Heart left ventricle (tissue), 16 donors: Measurements from ENCODE around the gene MRC2. TPM values are rescaled to one million over a fixed set of nuclear protein-coding genes. Genes with fewer than 3 reads are reported as not detected.
"Not testable (repeated sequence)": the region's sequence is repeated elsewhere in the genome, so short reads cannot be mapped to it uniquely, and the experiment has no call there.

ENCODE experiments used
- ATAC-seq, 4 donors: fragments of 200-7000 bp; cut with Tn5 transposase; one replicate each; pipeline ENCODE4 v1.9.1; 2020 to 2022; ENCODE audit warnings: moderate library complexity in 4 of 4, mild to moderate bottlenecking in 3 of 4, moderate number of reproducible peaks in 1 of 4
- DNase-seq, 5 donors: peaks; one replicate each; pipeline ENCODE4 v3.0.0-alpha.2; 2020
- H3K27ac ChIP-seq, 12 donors: fragments of 200-600 bp; sonication (generic) in 4 of 12; one replicate each; pipeline versions ENCODE4 v1.5.0 to v1.8.0; 2016 to 2022; ENCODE audit warnings: mild to moderate bottlenecking in 2 of 12
- H3K27me3 ChIP-seq, 9 donors: fragments of 200-600 bp; sonication (generic) in 2 of 9; one replicate each; pipeline versions ENCODE4 v1.5.1 to v1.8.0; 2016 to 2022; ENCODE audit warnings: mild to moderate bottlenecking in 3 of 9
- H3K36me3 ChIP-seq, 9 donors: fragments of 200-600 bp; sonication (generic) in 2 of 9; one replicate each; pipeline versions ENCODE4 v1.5.0 to v1.8.0; 2018 to 2022; ENCODE audit warnings: mild to moderate bottlenecking in 2 of 9
- H3K4me1 ChIP-seq, 12 donors: fragments of 200-600 bp; sonication (generic) in 4 of 12; one replicate each; pipeline versions ENCODE4 v1.5.0 to v1.8.0; 2016 to 2022; ENCODE audit warnings: mild to moderate bottlenecking in 3 of 12
- H3K4me3 ChIP-seq, 12 donors: fragments of 200-600 bp; sonication (generic) in 4 of 12; one replicate each; pipeline versions ENCODE4 v1.5.0 to v1.8.0; 2017 to 2022; ENCODE audit warnings: mild to moderate bottlenecking in 9 of 12, moderate library complexity in 4 of 12
- H3K9me3 ChIP-seq, 12 donors: fragments of 200-600 bp; sonication (generic) in 4 of 12; one replicate each; pipeline versions ENCODE4 v1.5.0 to v1.8.0; 2016 to 2022; ENCODE audit warnings: mild to moderate bottlenecking in 1 of 12
- POLR2A ChIP-seq, 2 donors: fragments of 450-650 bp; IDR thresholded peaks; one replicate each; pipeline ENCODE4 v1.6.1; 2017; ENCODE audit warnings: antibody characterized with exemption in 2 of 2, mild to moderate bottlenecking in 2 of 2, moderate library complexity in 2 of 2
- WGBS, 4 donors: extraction: QIAGEN DNeasy Blood & Tissue Kit in 2 of 4; methylation state at CpG; one replicate each; pipeline versions ENCODE4 v1.1.5 to v1.1.7; 2013 to 2018; 5-methylcytosine and 5-hydroxymethylcytosine counted together
- intact Hi-C, 10 donors: fragments of 100-400 bp; cut with DNase I; formaldehyde crosslinking; loops; one replicate each; pipeline versions ENCODE4 v1.11.1 to v1.14.2; 2022
- polyA plus RNA-seq, 2 donors: library from polyadenylated mRNA; stranded (reverse); fragments of 200-250 nt; gene quantifications; one replicate each; pipeline ENCODE4 v1.2.3, GENCODE V29; 2013
- total RNA-seq, 9 donors: library from RNA; depleted of rRNA in 2 of 9; stranded (reverse); fragments of >200 nt in 2 of 9; fragmentation: NEBNext Ultra II Directional in 3 of 9; extraction: Animal tissue kit (Norgen Biotek cat#: 25700) in 3 of 9; gene quantifications; one replicate each; pipeline versions ENCODE4 v1.1.0 to v1.2.4, GENCODE V29; 2016 to 2023
- TF ChIP-seq, protein P1 (sequence below), 12 donors: fragments of 200-600 bp; sonication (generic) in 4 of 12; IDR thresholded peaks; one replicate each; pipeline versions ENCODE4 v1.5.0 to v1.8.0; 2018 to 2022; ENCODE audit warnings: antibody characterized with exemption in 12 of 12, mild to moderate bottlenecking in 5 of 12
- donor health status: ischemic (EF 13 %, LVEDD 7.1; RV severe dilation, severe dysfunction).
- donor health status: healthy with polysubstance abuse.
- donor health status: DM: no; HTN: yes; CAD: no.
- donor health status: DM: no; HTN: no; CAD: no.
- donor health status: ischemic (EF 25% LVEDD 6.9; RV normal size, moderate dysfunction).
- donor health status: ischemic (EF 25% LVEDD 5.7; RV mildly dilated, moderate dysfunction).
- donor health status: healthy.
- donor health status: DM: yes; HTN: yes; CAD: no.
- donor health status: ischemic (EF 35%, LVEDD 5.7; RV mildly dilated, moderate dysfunction).
- donor health status: nonischemic (EF 11% LVEDD 7.7; RV severe dilation, severe dysfunction).
- donor health status: DM: yes; HTN: yes; CAD: no.
- donor health status: PGD.
- donor health status: ischemic (EF 29% LVEDD 5.4; RV normal size, mild dysfunction).
- donor health status: nonischemic (EF 23%, LVEDD 6.1; RV moderate dilation, normal function).

The MRC2 gene
- total and polyA plus RNA-seq, 11 donors = 13.1 to 50.8 (median 21.0) TPM

GRCh38 chr17:62581764-62582163, 45.7 kb upstream of the MRC2 start:
- intact Hi-C loops = loop anchor here in 1 of 10 donors (10.0 kb wide), 1 partner anchor 63 kb away; no protein-coding TSS in a partner anchor
- ATAC-seq = peak in 1 of 4 donors; percentile 24
- Histone ChIP-seq H3K4me1 (peaks cover 0 to 4% (median 0%) of the 10 kb centered on the region in 12 donors), H3K9me3 (no peaks in the 10 kb centered on the region), H3K27me3 (no peaks in the 10 kb centered on the region), H3K4me3 (no peak overlapping the region), H3K27ac (no peak overlapping the region), H3K36me3 (peaks cover 0 to 94% (median 79%) of the 10 kb centered on the region in 9 donors)
- no peak for DNase-seq
- 68 to 86% (median 72%) methylated on average over 1 of the region's 1 CpG for WGBS, 4 donors
- TF ChIP-seq POLR2A (IDR thresholded peaks at IDR 0.05) = no peak
- TF ChIP-seq, protein P1, sequence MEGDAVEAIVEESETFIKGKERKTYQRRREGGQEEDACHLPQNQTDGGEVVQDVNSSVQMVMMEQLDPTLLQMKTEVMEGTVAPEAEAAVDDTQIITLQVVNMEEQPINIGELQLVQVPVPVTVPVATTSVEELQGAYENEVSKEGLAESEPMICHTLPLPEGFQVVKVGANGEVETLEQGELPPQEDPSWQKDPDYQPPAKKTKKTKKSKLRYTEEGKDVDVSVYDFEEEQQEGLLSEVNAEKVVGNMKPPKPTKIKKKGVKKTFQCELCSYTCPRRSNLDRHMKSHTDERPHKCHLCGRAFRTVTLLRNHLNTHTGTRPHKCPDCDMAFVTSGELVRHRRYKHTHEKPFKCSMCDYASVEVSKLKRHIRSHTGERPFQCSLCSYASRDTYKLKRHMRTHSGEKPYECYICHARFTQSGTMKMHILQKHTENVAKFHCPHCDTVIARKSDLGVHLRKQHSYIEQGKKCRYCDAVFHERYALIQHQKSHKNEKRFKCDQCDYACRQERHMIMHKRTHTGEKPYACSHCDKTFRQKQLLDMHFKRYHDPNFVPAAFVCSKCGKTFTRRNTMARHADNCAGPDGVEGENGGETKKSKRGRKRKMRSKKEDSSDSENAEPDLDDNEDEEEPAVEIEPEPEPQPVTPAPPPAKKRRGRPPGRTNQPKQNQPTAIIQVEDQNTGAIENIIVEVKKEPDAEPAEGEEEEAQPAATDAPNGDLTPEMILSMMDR (IDR thresholded peaks at IDR 0.05) = no peak

GRCh38 chr17:62587554-62587953, 39.9 kb upstream of the MRC2 start:
- Histone ChIP-seq H3K4me3 (no peak overlapping the region), H3K27ac (peak overlapping the region in 2 of 12 donors; percentile 30 to 42), H3K4me1 (peaks cover 0 to 19% (median 2%) of the 10 kb centered on the region in 12 donors), H3K36me3 (peaks cover 0 to 91% (median 77%) of the 10 kb centered on the region in 9 donors), H3K9me3 (no peaks in the 10 kb centered on the region), H3K27me3 (no peaks in the 10 kb centered on the region)
- DNase-seq = peak in 2 of 5 donors; percentile 53 to 62
- 49 to 63% (median 60%) methylated on average over 2 of the region's 2 CpGs for WGBS, 4 donors
- no peak for TF ChIP-seq POLR2A (IDR thresholded peaks at IDR 0.05)
- TF ChIP-seq, protein P1 (IDR thresholded peaks at IDR 0.05) = no peak
- intact Hi-C loops = loop anchor here in 1 of 10 donors (10.0 kb wide), 1 partner anchor 57 kb away; no protein-coding TSS in a partner anchor
- peak; percentile 85 to 92 (median 89) for ATAC-seq

GRCh38 chr17:62588109-62588508, 39.4 kb upstream of the MRC2 start:
- ATAC-seq (peak in 2 of 4 donors; percentile 39 to 43), DNase-seq (peak in 1 of 5 donors; percentile 29)
- no peak overlapping the region for H3K4me3 ChIP-seq
- H3K4me1 ChIP-seq = peaks cover 0 to 19% (median 2%) of the 10 kb centered on the region in 12 donors
- TF ChIP-seq, protein P1 (IDR thresholded peaks at IDR 0.05) = no peak
- TF ChIP-seq POLR2A (IDR thresholded peaks at IDR 0.05) = no peak
- H3K9me3 ChIP-seq = no peaks in the 10 kb centered on the region
- WGBS, 4 donors = 74 to 84% (median 81%) methylated on average over 7 of the region's 7 CpGs
- H3K27me3 ChIP-seq = no peaks in the 10 kb centered on the region
- peak overlapping the region in 1 of 12 donors; percentile 42 for H3K27ac ChIP-seq
- intact Hi-C loops = loop anchor here in 1 of 10 donors (10.0 kb wide), 1 partner anchor 57 kb away; no protein-coding TSS in a partner anchor
- H3K36me3 ChIP-seq = peaks cover 0 to 92% (median 77%) of the 10 kb centered on the region in 9 donors

DNA sequence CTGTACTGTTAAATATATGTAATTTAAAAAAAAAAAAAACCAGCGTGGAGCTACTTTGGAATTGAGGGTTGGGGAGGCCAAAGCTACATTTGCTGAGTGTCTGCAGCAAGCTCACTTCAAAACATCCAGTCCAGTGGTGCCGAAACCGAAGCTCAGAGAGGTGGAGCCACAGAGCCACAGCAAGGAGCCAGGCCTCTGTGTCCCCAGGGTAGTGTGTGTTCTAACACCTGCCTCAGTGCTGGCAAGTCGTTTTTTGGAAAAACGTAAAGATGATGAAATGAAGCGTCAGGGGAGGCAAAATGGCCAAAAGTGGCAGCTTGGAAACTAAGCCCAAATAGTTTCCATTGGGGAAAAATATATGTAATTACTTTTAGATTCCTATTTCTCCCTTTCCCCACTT, 36.1 kb upstream of the MRC2 start:
- Histone ChIP-seq H3K36me3 (peaks cover 0 to 93% (median 65%) of the 10 kb centered on the region in 9 donors), H3K4me3 (no peak overlapping the region), H3K4me1 (peaks cover 0 to 15% (median 2%) of the 10 kb centered on the region in 12 donors), H3K9me3 (peaks cover 0 to 7% (median 0%) of the 10 kb centered on the region in 12 donors), H3K27me3 (no peaks in the 10 kb centered on the region), H3K27ac (no peak overlapping the region)
- ATAC-seq = no peak
- TF ChIP-seq, protein P1 (IDR thresholded peaks at IDR 0.05) = no peak
- no peak for TF ChIP-seq POLR2A (IDR thresholded peaks at IDR 0.05)
- intact Hi-C loops = no loop called here
- DNase-seq = no peak
- WGBS, 4 donors = 67 to 80% (median 72%) methylated on average over 6 of the region's 6 CpGs

DNA sequence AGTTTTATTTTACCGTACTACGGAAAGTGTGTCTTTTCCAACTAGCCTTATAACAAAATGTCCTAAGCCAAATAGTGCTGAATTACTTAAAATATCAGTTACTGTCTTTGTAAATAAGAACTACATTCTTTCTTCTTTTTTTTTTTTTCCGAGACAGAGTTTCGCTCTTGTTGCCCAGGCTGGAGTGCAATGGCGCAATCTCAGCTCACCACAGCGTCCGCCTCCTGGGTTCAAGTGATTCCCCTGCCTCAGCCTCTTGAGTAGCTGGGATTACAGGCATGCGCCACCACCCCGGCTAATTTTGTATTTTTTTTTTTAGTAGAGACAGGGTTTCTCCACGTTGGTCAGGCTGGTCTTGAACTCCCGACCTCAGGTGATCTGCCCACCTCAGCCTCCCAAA, 35.6 kb upstream of the MRC2 start:
- H3K27ac ChIP-seq, H3K27me3 ChIP-seq, intact Hi-C loops, H3K9me3 ChIP-seq, H3K4me3 ChIP-seq, ATAC-seq, DNase-seq: not testable (repeated sequence)
- Histone ChIP-seq H3K4me1 (peaks cover 0 to 15% (median 2%) of the 10 kb centered on the region in 12 donors), H3K36me3 (peaks cover 0 to 93% (median 67%) of the 10 kb centered on the region in 9 donors)
- 86 to 94% (median 90%) methylated on average over 11 of the region's 11 CpGs for WGBS, 4 donors
